Breast epithelium (tissue), 3 donors: ENCODE measurements around the gene CCM2L.

Experiments
- POLR2A ChIP-seq: fragments of 450-650 bp; IDR thresholded peaks from one replicate; pipeline ENCODE4 v1.6.1; 2016; ENCODE audit warnings: antibody characterized with exemption, mild to moderate bottlenecking, moderate library complexity
- POLR2AphosphoS5 ChIP-seq, 3 donors: sonication (generic); formaldehyde crosslinking; IDR thresholded peaks; one replicate each; pipeline ENCODE4 v1.6.1; 2017; ENCODE audit warnings: antibody characterized with exemption in 3 of 3
- TF ChIP-seq, protein P1 (sequence below), 3 donors: fragments of 450-650 bp; IDR thresholded peaks; one replicate each; pipeline ENCODE4 v1.5.1; 2016 to 2017; ENCODE audit warnings: antibody characterized with exemption in 3 of 3, mild to moderate bottlenecking in 3 of 3, moderate library complexity in 3 of 3

DNA sequence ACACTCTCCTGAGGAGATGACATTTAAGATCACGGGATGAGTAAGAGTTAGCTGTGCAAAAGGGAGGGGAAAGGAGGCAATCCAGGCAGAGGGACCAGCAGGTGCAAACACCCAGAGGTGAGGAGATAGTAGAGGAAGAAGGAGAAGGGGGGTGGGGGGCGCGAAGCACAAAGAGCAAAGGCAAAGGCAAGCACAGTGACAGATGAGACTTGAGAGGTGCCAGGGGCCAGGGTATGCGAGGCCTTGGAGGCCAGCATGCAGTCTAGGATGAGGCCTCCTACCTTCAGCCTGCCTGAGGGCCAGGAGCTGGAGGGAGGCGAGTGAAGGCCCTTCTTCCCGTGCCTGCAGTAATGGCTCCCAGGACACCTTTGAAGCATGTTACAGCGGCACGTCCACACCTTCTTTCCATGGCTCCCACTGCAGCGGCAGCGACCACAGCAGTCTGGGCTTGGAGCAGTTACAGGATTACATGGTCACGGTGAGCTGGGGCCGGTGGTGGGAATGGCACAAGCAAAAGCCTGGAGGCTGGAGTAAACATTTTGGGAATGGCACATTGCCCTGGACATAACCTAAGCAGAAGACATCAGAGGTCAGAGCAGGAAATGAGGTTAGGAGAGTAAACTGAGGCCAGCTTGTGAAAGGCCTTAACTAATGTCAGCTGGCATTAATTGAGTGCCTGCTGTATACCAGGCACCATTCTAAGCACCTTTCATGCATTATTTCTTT, 18.6 kb downstream of the CCM2L start:
- TF ChIP-seq, protein P1, sequence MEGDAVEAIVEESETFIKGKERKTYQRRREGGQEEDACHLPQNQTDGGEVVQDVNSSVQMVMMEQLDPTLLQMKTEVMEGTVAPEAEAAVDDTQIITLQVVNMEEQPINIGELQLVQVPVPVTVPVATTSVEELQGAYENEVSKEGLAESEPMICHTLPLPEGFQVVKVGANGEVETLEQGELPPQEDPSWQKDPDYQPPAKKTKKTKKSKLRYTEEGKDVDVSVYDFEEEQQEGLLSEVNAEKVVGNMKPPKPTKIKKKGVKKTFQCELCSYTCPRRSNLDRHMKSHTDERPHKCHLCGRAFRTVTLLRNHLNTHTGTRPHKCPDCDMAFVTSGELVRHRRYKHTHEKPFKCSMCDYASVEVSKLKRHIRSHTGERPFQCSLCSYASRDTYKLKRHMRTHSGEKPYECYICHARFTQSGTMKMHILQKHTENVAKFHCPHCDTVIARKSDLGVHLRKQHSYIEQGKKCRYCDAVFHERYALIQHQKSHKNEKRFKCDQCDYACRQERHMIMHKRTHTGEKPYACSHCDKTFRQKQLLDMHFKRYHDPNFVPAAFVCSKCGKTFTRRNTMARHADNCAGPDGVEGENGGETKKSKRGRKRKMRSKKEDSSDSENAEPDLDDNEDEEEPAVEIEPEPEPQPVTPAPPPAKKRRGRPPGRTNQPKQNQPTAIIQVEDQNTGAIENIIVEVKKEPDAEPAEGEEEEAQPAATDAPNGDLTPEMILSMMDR (IDR thresholded peaks at IDR 0.05), result no peak
- TF ChIP-seq POLR2A (no peak), POLR2AphosphoS5 (IDR thresholded peaks at IDR 0.05) (no peak)
